ENCODE measurements around the gene OR11A1.

OR11A1 gene

DNA sequence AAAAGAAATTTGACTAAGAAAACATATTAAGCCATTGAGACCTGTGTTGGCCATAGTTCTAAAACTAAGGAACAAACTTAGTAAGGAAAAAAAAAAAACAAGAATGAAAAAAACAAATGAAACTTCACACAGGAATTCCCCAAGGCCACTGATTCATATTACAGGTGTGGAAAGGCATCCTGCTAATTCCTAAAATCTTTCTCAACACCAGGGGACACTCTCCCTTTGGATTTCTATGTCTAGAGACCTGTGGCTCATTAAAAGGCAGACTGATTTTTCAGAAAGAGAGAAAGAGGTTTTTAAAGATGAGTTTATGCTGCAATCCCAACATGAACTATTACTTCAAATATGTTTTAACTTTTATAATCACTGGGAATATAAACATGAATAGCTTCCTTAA, 42.3 kb downstream of the OR11A1 start, which contains the start of gene OR12D1:
TSS of gene OR12D1 (plus strand) at position 341 of the 400 bp plus-strand sequence.
- no peak for DNase-seq (ENCODE audit: low spot score)
- no peak within 1 kb of the TSS for H3K4me3 ChIP-seq
- H3K27ac ChIP-seq: no peak within 1 kb of the TSS
- TF ChIP-seq, protein P1, sequence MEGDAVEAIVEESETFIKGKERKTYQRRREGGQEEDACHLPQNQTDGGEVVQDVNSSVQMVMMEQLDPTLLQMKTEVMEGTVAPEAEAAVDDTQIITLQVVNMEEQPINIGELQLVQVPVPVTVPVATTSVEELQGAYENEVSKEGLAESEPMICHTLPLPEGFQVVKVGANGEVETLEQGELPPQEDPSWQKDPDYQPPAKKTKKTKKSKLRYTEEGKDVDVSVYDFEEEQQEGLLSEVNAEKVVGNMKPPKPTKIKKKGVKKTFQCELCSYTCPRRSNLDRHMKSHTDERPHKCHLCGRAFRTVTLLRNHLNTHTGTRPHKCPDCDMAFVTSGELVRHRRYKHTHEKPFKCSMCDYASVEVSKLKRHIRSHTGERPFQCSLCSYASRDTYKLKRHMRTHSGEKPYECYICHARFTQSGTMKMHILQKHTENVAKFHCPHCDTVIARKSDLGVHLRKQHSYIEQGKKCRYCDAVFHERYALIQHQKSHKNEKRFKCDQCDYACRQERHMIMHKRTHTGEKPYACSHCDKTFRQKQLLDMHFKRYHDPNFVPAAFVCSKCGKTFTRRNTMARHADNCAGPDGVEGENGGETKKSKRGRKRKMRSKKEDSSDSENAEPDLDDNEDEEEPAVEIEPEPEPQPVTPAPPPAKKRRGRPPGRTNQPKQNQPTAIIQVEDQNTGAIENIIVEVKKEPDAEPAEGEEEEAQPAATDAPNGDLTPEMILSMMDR (IDR thresholded peaks at IDR 0.05): no peak

DNA sequence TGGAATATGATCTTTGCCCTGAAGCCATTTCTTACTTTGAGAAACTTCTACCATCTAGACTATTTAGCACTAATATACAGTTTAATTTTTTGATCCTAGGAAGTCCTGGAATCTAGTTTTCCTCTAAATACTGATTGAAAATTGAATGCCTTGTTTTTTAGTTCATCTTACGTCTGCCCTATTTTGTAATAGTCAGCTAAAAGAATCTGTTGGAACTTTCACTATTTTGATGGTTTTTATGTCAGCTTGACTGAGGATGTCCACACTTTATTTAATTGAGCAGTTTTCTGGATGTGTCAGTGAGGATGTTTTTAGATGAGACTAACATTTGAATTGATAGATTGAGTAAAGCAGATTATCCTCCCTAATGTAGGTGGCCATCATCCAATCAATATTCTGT, 53.1 kb downstream of the OR11A1 start:
- DNase-seq (ENCODE audit: low spot score): no peak
- TF ChIP-seq, protein P1 (IDR thresholded peaks at IDR 0.05): no peak
- Histone ChIP-seq H3K4me3 (no peak overlapping the region), H3K27ac (no peak overlapping the region)

DNA sequence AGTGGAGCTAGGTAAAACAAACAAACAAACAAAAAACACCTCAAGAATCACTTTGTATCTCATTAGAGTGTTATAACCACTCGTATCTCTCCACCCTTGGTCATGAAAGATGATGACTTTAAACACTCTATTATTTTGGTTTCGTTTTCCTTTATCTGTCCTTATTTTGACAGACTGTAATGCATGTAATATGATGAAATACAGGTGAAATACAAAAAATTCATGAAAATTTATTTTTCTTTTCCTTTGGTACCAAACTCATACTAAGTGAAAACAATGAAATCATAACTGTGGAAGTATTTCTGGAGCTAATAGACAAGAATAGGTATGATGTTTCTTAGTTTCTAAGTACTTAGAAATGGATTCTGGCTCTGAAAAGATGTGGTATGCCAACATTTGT, 57.3 kb downstream of the OR11A1 start:
- Histone ChIP-seq H3K4me3 (no peak overlapping the region), H3K27ac (no peak overlapping the region)
- DNase-seq (ENCODE audit: low spot score): no peak
- TF ChIP-seq, protein P1 (IDR thresholded peaks at IDR 0.05): no peak

DNA sequence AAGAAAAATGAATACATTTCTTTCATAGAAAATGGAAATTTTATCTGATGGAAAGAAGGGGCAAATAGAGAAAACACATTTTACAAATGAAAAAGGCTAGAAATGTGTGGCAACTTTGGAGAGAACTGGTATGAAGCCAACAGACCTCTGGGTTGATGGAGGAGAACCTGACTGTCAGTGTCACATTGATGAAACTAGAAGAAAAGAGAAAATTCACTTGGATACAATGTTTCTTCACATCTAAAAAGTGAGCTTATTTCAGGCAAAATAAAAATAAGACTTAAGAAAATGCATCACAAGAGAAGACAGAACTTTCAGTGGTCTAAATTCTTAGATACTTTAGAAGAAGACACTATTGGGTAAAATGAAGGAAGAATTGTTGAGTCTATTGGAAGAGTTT, 61.5 kb downstream of the OR11A1 start, which contains the start of gene OR12D2:
TSS of gene OR12D2 (plus strand) at position 301 of the 400 bp plus-strand sequence. CDS start 1,069 bp downstream, outside the sequence.
- Histone ChIP-seq H3K4me3 (no peak within 1 kb of the TSS), H3K27ac (no peak within 1 kb of the TSS)
- no peak for DNase-seq (ENCODE audit: low spot score)
- TF ChIP-seq, protein P1 (IDR thresholded peaks at IDR 0.05): no peak

DNA sequence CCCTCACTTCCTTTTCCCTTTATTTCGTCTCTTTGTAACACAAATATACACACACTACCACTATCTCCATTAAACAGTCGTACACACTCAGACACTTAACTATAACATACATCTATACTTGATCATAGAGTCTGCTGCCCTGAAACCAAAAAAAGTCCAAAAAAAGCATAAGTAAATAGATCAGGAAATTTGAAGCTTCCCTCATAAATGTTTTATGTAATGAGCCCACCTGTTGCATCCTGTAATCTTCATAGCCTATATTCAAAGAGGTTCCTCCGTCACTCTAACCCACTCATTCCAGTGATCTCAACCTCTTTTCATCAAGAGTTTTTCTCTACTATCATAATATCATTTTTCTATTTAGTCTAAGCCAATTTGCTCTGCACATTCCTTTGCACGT, 68.3 kb downstream of the OR11A1 start:
- Histone ChIP-seq H3K27ac (no peak overlapping the region), H3K4me3 (no peak overlapping the region)
- DNase-seq (ENCODE audit: low spot score): no peak
- TF ChIP-seq, protein P1 (IDR thresholded peaks at IDR 0.05): no peak

DNA sequence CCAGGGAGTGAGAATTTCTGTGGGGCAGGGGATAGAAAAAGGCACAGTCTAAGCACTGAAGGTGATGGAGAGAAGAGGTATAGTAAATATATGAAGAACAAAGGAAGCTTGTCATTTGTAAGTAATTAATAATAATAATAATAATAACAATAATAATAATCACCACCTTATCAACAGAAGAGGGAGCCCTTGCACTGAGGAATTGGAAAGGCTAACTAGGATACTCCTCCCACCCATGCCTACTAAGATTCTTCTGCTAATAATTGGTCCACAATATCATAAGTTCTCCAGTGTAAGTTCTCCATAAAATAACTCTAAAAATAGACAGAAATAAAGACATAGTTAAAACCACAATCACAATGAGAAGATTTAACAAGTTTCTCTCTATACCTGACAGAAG, 80.9 kb downstream of the OR11A1 start:
- no peak overlapping the region for H3K4me3 ChIP-seq
- DNase-seq (ENCODE audit: low spot score): no peak
- no peak overlapping the region for H3K27ac ChIP-seq
- TF ChIP-seq, protein P1 (IDR thresholded peaks at IDR 0.05): no peak

Measured in coronary artery (tissue), 2 donors.